ENCODE data around the gene RFT1.

The RFT1 gene

GRCh38 chr3:53126601-53127000 is 3.6 kb downstream of the RFT1 start:
- no peak for DNase-seq (ENCODE audit: low read depth, low spot score)

- DNase-seq (ENCODE audit: low read depth, low spot score), result no peak
These were observed 6.3 kb downstream of the RFT1 start for GRCh38 chr3:53123953-53124352.

GRCh38 chr3:53123510-53123909 is 6.7 kb downstream of the RFT1 start:
- no peak for DNase-seq (ENCODE audit: low read depth, low spot score)

GRCh38 chr3:53122933-53123305 is 7.3 kb downstream of the RFT1 start:
- DNase-seq (ENCODE audit: low read depth, low spot score), result no peak

- no peak for DNase-seq (ENCODE audit: low read depth, low spot score)
These were observed 7.8 kb downstream of the RFT1 start for GRCh38 chr3:53122255-53122932.

- DNase-seq (ENCODE audit: low read depth, low spot score), result no peak
These were observed 9.9 kb downstream of the RFT1 start for GRCh38 chr3:53120336-53120735.

GRCh38 chr3:53116956-53117355 is 13.3 kb downstream of the RFT1 start:
- no peak for DNase-seq (ENCODE audit: low read depth, low spot score)

GRCh38 chr3:53114412-53115074 is 15.7 kb downstream of the RFT1 start:
- DNase-seq (ENCODE audit: low read depth, low spot score), result no peak

GRCh38 chr3:53114011-53114400 is 16.2 kb downstream of the RFT1 start:
- no peak for DNase-seq (ENCODE audit: low read depth, low spot score)

GRCh38 chr3:53113293-53114010 is 16.8 kb downstream of the RFT1 start:
- DNase-seq (ENCODE audit: low read depth, low spot score), result no peak

- no peak for DNase-seq (ENCODE audit: low read depth, low spot score)
These were observed 18.4 kb downstream of the RFT1 start for GRCh38 chr3:53111822-53112221.

- no peak for DNase-seq (ENCODE audit: low read depth, low spot score)
These were observed 20.1 kb downstream of the RFT1 start for GRCh38 chr3:53109891-53110771.

GRCh38 chr3:53109190-53109589 is 21.0 kb downstream of the RFT1 start:
- DNase-seq (ENCODE audit: low read depth, low spot score), result no peak

- no peak for DNase-seq (ENCODE audit: low read depth, low spot score)
These were observed 25.5 kb downstream of the RFT1 start for GRCh38 chr3:53104762-53105161.

GRCh38 chr3:53103397-53104296 is 26.6 kb downstream of the RFT1 start:
- no peak for DNase-seq (ENCODE audit: low read depth, low spot score)

- no peak for DNase-seq (ENCODE audit: low read depth, low spot score)
These were observed 27.6 kb downstream of the RFT1 start for GRCh38 chr3:53102601-53103147.

- no peak for DNase-seq (ENCODE audit: low read depth, low spot score)
These were observed 28.3 kb downstream of the RFT1 start for GRCh38 chr3:53101956-53102355.

- no peak for DNase-seq (ENCODE audit: low read depth, low spot score)
These were observed 29.3 kb downstream of the RFT1 start for GRCh38 chr3:53100818-53101466.

- no peak for DNase-seq (ENCODE audit: low read depth, low spot score)
These were observed 32.3 kb downstream of the RFT1 start for GRCh38 chr3:53097887-53098286.

GRCh38 chr3:53092942-53093341 is 37.3 kb downstream of the RFT1 start:
- DNase-seq (ENCODE audit: low read depth, low spot score), result no peak
